GM19468 (cell line): ENCODE data around the gene ARPC1A.
"Not testable (repeated sequence)": the region's sequence is repeated elsewhere in the genome, so short reads cannot be mapped to it uniquely, and the experiment has no call there.

ENCODE experiments used
- ATAC-seq: cut with Tn5 transposase; IDR thresholded peaks from one replicate; pipeline ENCODE4 v1.9.1; 2021; ENCODE audit warnings: mild to moderate bottlenecking, moderate library complexity, moderate number of reproducible peaks; ENCODE audit not compliant: unreplicated experiment; ENCODE audit errors: extremely low read depth

ARPC1A gene

DNA sequence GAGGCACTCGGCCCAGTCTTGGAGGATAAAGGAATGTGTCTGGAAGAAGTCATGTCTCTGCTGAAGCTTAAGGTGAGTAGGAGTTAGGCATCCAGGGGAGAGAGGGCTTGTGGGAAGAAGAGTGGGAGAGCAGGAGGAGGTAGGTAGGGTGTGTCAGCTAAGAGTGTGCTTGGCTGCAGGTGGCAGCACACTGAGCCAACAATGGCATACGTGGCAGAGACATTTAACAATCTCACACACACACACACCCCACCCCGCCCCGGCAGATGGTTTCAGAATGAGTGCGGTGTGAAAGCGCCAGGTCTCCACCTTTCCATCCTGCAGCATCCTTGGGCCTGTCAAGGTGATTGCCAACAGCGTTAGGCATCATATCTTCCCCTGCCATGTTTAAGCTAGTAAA, 11.2 kb upstream of the ARPC1A start:
- no peak for ATAC-seq

DNA sequence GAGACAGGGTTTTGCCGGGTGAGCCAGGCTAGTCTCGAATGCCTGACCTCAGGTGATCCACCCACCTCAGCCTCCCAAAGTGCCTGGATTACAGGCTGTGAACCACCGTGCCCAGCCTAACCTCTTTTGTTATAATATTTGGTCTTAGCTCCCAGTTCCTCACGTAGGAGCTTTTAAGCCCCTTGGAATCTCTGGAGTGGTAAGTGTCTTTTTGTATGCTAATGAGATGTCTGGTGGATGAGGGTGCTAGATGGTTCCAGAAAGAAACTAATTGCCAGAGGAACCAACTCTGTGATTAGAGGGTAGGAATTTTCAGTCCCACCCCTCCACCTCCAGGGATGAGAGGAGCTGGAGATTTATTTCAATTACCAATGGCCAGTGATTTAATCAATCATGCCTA, 5.3 kb upstream of the ARPC1A start:
- ATAC-seq, result no peak

DNA sequence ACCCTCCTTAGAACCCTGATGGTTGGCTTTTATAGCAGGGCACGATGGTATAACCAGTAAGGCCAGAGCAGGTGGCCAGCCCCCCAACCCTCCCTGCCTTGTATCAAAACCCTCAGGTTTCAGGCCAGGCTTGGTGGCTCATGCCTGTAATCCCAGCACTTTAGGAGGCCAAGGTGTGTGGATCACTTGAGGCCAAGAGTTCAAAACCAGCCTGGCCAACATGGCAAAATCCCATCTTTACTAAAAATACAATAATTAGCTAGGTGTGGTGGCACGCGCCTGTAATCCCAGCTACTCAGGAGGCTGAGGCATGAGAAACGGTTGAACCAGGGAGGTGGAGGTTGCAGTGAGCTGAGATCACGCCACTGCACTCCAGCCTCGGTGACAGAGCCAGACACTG, 3.0 kb upstream of the ARPC1A start:
- ATAC-seq, result not testable (repeated sequence)

DNA sequence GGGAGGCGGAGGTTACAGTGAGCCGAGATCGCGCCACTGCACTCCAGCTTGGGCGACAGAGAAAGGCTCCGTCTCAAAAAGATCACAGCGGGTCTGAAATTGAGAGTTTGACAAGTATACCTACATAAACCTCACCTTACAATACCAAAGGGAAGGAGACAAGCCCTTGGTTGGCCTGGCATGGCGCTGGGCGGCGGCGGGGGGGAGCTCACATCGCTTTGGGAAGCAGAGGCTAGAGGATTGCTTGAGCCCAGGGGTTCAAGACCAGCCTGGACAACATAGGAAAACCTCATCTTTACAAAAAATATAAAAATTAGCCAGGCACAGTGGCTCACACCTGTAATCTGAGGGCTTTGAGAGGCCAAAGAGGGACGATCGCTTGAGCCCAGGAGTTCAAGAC, 1.1 kb upstream of the ARPC1A start:
- ATAC-seq, result no peak

DNA sequence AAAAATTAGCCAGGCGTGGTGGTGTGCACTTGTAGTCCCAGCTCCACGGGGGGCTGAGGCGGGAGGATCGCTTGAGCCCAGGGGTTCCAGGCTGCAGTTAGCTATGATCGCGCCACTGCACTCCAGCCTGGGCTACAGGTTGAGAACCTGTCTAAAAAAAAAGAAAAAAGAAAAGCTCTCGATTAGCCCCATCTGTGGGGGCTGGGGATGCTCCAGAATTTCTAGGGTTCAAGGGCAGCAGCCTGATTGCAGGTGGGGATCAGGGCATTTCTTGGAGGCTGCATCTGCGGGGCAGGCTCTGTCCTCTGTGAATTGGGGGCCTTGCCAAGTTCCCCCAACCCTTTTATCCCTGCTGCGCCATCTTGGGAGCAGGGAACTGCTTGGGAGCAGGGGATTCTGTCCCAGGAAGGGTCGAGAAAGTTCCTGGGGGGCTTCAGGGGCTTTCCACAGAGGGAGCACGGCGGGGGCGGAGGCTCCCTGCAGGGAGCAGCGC, 651 bp upstream of the ARPC1A start:
- ATAC-seq, result no peak

DNA sequence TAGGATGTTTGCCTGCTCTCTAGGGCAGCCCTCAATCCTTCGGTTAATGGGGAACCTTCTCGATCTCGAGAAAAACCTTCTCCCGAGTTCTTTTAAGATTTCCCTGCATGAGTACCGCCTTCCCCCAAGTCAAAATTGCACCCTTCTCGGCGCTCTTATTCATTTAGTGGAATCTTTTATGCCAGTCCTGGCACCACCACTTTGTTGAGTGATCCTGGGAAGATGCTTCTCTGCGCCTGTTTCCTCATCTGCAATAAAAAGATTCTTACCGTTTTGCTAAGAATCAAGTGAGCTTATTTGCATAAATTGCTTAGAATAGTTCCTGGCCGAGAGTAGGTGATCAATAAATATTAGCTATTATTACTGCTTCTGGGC, 697 bp downstream of the ARPC1A start:
- no peak for ATAC-seq

DNA sequence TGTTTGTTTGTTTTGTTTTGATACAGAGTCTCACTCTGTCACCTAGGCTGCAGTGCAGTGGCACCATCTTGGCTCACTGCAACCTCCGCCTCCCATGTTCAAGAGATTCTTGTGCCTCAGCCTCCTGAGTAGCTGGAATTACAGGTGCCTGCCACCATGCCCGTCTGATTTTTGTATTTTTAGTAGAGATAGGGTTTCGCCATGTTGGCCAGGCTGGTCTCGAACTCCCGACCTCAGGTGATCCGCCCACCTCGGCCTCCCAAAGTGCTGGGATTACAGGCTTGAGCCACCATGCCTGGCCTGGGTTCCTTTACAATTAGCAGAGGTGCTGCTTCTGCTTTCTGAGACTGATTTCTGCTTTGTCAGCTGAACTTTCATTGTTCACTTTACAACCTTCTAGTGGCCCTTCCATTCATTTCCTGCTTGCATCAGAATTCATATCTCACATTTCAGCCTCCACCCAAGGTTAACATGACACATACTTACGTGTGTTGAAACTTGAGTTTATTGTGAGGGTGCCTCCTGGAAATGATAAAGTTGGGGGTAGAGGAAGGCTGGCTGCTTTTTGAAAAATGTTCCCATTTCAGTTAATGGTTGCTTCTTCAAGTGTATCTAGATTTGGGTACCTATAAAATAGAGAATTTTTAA, 4.7 kb downstream of the ARPC1A start:
- not testable (repeated sequence) for ATAC-seq

DNA sequence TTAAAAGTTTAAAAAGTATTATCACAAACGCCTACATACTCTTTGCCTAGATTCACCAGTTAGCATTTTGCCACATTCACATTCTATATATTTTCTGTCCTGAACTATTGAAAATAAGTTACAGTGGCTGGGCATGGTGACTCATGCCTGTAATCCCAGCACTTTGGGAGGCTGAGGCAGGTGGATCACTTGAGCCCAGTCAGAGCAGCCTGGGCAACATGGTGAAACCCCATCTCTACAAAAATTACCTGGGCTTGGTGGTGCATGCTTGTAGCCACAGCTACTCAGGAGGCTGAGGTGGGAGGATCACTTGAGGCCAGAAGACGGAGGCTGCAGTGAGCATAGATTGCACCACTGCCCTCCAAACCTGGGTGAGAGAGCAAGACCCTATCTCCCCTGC, 5.3 kb downstream of the ARPC1A start:
- no peak for ATAC-seq

DNA sequence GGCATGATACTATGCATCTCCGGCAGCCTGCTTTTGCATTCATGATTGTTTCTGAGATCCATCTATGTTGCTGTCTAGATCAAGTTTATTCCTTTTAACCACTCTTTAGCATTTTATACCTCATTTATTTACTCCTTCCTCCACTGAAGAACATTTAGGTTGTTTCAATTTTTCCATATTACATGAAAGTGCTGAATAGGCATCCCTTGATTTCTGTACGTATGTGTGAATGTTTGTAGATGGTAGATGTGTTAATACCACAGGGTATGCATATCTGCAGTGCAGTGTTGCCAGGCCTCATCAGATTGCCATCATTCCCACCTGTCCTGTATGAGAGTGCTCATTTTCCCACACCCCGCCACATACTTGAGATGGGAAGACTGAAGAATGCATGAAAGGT, 13.9 kb downstream of the ARPC1A start:
- ATAC-seq, result no peak

DNA sequence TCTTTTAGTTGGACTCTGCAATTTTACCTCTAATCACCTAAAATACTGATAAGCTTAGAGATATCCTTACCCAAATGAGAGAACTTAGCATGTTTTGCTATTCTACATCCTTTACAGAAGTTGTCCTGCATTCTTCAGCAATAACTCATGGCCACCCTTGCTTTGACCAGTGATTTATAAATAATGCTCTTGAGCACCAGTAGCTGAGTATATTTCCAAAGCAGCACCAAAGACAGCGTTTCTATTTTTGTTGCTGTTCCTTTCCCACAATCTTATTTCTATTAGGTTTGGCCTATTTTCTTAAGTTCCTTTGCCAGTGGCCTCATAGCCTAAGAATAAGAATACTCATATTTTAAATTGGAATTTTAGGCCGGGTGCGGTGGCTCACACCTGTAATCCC, 15.0 kb downstream of the ARPC1A start:
- ATAC-seq, result no peak

DNA sequence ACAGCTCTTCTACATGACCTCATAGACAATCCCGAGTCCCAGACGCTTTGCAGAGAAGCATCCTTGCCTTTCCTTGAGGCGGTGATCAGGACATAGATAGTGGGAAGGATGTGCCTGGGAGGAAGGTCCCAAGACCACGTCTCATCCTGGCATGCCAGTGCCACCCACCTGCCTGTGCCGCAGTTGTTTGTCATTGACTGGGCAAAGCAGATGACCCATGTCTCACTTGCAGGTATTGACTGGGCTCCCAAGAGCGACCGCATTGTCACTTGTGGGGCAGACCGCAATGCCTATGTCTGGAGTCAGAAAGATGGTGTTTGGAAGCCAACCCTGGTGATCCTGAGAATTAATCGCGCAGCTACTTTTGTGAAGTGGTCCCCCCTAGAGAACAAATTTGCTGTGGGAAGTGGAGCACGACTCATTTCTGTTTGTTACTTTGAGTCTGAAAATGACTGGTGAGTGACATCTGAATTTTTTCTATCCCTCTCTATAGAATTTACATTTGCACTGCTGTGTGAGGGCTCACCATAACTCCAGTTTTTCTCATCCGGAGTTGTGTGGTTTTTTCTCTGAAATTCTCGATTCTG, 18.5 kb downstream of the ARPC1A start:
- ATAC-seq, result no peak

DNA sequence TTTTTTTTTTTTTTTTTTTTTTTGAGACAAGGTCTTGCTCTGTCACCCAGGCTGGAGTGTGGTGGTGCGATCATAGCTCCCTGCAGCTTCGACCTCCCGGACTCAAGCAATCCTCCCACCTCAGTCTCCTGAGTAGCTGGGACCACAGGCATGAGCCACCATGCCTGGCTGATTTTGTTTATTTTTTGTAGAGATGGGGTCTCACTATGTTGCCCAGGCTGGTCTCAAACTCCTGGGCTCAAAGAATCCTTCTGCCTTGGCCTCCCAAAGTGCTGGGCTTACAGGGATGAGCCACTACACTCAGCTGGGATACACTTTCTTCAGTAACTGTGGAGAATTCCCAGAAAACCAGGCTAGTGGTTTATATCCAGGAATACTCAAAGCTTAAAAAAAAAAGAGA, 24.9 kb downstream of the ARPC1A start:
- not testable (repeated sequence) for ATAC-seq

DNA sequence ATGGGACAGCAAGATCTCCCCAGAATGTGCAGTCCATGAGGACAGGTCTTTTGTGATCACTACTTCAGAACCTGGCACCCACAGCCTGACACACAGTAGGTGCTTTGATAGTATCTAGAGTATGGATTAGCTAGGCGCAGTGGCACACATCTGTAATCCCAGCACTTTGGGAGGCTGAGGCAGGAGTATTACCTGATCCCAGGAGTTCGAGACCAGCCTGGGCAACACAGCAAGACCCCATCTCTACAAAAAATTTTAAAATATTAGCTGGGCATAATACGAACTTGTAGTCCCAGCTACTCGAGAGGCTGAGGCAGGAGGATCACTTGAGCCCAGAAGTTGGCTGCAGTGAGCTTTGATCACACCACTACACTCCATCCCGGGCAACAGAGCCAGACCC, 26.5 kb downstream of the ARPC1A start:
- no peak for ATAC-seq

DNA sequence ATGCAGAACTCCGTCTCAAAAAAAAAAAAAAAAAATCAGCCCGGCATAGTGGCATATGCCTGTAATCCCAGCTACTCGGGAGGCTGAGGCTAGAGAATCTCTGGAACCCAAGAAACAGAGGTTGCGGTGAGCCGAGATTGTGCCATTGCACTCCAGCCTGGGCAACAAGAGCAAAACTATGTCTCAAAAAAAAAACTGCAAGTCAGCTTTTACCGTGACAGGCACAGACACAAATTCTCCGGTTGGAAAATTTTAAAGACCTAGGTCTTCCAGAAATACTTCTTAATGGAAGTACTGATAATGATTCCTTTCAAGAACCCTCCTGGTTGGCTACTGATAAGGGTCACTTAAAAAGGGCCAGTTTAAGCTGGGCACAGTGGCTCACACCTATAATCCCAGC, 29.4 kb downstream of the ARPC1A start:
- no peak for ATAC-seq

DNA sequence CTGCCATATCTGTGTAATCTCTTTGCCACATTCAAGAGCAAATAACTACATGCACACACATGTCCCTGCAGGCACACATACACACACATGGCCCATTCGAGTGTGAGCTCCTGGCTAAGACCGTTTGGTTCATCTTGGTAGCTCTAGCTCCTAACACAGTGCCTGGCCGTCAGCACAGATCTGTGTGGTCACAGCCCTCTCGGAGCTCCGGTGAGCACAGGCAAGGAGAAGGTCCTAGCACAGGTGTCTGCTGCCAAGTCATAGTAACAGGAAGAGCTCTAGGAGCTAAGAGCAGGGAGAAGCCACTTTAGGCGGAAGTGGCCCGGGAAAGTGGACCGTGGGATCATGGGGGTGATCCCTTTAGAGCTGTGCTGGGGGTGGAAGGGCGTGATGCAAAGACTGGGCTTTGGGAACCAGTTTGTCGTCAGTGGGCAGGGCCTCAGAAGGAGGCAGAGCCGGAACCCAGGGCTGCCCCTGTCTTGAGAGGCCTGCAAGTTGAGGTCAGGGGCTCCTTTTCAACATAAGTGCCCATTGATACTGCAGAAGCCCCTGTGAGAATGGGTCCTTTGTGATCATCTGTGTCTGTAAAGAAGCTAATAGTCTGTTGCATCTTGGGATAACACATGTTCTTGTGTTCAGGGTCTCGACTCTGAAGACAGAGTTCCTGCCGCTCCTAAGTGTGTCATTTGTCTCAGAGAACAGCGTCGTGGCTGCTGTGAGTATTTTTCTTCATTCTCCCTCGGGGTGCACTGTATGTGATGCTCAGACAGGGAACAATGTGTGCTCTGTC, 32.2 kb downstream of the ARPC1A start:
- ATAC-seq, result no peak

DNA sequence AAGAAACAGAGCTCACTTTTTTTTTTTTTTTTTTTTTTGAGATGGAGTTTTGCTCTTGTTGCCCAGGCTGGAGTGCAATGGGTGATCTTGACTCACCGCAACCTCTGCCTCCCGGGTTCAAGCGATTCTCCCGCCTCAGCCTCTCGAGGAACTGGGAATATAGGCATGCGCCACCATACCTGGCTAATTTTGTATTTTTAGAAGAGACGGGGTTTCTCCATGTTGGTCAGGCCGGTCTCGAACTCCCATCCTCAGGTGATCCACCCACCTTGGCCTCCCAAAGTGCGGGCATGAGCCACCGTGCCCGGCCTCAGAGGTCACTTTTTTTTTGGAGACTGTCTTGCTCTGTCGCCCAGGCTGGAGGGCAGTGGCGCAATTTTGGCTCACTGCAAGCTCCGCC, 32.8 kb downstream of the ARPC1A start:
- not testable (repeated sequence) for ATAC-seq

DNA sequence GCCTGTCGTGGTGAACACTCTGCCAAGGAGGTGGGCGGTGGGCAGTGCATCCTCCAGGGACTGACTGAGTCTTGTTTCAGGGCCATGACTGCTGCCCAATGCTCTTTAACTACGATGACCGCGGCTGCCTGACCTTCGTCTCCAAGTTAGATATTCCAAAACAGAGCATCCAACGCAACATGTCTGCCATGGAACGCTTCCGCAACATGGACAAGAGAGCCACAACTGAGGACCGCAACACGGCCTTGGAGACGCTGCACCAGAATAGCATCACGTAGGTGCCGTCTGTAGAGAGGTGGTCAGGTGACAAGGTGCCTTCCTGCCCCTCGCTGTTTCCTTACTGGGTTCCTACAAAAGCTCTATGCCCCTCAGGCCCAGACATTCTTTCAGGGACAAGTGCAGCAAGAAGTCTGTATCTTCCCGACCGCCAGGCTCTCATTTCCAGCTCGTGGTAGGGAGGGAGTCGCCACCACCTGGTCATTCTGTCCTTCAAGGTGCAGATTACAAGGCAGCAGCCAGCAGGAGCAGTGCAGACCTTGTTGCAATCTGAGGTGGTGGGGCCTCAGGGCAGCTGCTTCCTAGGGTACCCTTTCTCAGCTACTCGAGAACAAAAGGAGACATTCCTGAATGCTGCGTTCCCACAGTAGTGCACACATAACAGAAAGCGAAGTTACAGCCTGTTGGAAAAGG, 33.9 kb downstream of the ARPC1A start:
- ATAC-seq, result no peak

DNA sequence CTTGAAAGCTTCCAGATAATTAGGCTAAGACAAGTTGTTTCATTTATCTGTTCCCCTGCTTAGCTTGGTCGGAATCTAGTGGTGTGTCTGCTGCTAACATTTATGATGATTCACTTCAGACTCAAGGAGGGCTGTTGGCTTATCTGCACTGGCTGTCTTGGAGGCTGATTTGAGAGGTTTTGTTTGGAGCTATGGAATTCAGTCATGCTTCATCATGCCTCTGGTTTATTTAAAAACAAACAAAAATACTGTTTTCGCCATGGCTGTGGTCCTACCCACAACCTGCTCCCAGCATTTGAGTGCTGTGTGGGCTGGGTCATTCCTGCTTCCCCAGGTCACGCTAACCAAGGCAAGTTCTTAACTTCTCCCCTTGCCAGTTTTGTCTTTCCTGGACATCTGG, 37.1 kb downstream of the ARPC1A start:
- no peak for ATAC-seq

DNA sequence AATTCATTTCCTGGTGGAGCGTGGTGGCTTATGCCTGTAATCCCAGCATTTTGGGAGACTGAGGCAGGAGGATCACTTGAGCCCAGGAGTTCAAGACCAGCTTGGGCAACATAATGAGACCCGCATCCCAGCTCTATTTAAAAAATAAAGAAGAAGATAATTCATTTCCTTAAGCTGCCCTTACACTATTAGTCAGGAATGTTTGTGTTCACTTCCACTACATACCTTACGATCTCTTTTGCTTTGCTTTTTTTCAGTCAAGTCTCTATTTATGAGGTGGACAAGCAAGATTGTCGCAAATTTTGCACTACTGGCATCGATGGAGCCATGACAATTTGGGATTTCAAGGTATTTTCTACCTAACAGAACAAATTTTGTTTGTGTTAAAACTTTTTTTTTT, 37.6 kb downstream of the ARPC1A start:
- ATAC-seq, result no peak

DNA sequence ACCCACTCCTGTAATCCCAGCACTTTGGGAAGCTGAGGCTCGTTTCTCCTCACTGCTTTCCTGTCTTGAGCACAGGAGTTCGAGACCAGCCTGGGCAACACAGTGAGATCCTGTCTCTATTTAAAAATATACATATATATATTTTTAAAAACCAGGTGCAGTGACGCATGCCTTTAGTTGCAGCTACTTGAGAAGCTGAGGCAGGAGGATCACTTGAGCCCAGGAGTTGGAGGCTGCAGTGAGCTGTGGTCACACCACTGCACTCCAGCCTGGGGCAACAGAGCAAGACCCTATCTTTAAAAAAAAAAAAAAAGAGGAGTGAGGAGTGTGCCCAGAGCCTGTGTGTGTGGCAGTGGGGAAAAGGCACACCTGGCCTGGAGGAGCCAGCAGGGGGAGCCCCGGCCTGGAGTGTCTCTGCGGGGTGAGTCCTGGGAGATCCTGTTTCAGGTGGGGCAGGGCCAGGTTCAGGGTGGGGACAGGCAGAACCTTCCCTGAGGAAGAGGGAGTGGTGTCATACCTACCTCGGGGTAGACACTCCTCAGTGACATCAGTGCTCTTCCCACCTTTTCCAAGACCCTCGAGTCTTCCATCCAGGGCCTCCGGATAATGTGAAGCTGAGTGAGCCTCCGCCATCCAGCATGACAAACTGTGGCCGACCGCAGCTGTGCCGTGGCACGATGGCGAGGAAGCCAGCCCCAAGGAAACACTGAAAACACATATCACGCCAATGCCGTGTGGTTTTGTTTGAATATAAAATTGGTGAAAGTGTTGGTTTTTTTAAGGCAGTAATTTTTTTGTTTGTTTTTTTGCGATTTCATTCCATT, 39.8 kb downstream of the ARPC1A start:
- no peak for ATAC-seq
